Activated gamma-delta T cell (primary cell): ENCODE results near the gene ATG7.
"Not testable (repeated sequence)": the region's sequence is repeated elsewhere in the genome, so short reads cannot be mapped to it uniquely, and the experiment has no call there.

Experiments
- DNase-seq: peaks from one replicate; lab custom pipeline; 2025; lab: John Stamatoyannopoulos, UW

The ATG7 gene

DNA sequence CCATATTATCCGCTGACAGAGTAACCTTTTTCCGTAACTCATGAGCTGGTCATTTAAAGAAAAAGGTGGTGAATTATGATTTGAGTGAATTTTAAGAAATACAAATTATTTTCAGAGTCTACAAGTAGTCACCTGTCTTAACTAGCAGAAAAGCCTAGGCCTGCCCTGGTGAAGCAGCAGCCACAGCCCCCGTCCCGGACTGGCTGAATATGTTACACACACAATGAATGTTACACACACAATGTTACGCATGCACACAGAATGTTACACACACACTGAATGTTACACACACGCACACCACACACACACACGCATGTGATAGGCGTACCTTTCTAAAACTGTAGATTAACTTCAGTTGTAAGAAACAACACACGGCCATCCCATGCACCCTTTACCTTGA lies 293.7 kb downstream of the ATG7 start:
- DNase-seq = no peak

DNA sequence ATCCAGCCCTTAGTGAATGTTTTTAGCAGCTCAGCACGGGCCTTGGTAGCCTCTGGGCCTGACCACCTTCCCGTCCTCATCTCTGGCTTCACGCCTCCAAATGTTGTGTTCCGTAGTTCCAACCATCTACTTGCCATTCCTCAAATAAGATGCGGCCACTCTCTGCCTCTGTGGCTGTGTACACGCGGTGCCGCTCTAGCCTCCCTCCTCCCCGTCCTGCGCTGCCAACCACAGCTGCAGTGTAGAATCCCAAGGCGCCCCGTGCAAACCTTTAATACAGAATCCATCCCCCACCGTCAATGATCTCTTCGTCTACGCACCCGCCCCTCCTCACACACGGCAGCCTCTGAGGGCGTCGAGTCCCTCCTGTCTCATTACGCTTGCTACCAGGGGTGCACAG lies 294.3 kb downstream of the ATG7 start:
- no peak for DNase-seq

DNA sequence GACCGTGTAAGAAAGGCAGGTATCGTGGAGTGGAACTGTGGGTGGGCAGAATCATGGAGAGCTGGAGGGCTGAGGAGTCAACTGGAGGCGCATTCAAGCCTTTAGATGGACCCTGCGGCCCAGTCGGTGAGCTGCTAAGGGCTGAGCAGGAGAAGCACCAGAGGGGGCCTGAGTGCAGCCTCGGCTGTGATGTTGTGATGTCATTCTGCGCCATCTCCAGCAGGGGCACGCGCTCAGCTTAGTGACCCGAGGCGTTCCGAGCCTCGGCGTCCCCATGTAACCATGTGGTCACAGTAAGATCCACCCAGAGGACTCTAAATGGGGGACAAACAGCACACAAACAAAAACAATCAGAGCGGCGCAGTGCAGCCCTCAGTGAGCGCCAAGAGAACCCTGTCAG lies 294.7 kb downstream of the ATG7 start:
- DNase-seq = no peak

DNA sequence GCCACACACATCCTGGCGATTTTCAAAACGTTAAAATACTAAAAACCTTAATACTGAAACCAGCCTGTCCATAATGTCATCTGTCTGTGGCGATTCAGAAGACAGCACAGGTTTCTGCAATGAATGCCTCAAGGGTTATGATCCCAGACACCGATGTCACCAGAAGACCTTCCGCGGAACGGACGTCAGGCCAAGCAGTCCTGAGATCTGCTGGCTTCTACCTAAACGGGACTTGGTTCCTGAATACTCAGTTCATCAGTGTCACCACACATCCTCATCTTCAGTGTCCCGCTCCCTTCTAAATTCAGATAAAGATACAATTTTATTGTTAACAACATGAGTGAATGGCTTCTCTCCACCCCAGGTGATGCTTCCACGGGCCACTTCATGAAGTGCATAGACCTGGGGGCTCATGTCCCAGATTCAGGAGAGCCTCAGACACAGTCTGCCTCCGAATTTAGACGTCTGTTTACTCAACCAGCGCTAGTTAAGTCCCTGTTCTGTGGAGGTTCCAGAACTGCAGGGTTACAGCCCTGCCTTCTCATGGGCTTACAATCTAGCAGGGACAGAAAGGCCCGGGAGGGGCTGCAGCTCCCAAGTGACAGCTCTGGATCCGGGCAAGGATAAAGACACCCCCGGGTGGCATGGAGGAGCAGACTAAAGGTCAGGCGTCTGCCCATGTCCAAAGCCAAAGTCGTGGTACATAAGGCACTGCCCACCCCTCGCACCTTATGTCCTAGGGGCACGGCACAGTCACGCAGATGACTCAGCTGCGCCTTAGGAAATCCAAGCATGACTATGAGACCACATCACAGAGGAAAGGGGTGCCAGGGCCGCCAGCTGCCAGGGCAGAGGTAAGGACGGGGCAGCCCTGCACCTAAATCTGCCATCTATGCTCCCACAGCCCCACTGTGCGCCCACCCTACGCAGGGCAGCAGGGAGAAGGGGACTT lies 295.6 kb downstream of the ATG7 start:
- no peak for DNase-seq

DNA sequence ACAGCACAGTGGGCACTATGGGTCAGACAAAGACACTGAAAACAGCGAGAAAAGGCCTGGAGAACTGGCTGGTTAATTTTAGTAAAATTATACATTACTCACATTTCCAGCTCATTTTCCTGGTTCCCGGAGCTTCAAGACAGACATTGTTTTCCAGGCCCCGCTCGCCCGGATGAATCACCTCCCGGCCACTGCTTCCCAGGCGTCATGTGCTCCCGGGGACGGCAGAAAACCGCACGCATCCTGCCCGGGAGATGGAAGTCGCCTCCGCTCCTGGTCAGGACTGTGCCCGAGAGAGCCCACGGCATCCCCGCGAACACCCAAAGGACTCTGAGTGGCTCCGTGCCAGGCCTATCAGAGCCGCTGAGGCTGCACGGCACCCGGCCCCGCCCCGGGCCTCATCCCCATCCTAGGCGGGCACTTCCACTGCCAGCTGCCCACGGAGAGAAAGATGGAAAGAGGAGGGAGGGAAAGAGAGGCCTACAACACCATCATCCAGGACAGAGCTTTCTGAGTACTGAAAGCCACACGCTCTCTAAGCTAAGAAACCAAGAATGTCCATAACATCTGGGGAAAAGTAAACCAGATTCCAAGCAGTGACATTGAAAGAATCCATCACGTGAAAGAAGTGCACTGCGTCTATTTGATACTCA lies 296.4 kb downstream of the ATG7 start:
- DNase-seq = no peak

DNA sequence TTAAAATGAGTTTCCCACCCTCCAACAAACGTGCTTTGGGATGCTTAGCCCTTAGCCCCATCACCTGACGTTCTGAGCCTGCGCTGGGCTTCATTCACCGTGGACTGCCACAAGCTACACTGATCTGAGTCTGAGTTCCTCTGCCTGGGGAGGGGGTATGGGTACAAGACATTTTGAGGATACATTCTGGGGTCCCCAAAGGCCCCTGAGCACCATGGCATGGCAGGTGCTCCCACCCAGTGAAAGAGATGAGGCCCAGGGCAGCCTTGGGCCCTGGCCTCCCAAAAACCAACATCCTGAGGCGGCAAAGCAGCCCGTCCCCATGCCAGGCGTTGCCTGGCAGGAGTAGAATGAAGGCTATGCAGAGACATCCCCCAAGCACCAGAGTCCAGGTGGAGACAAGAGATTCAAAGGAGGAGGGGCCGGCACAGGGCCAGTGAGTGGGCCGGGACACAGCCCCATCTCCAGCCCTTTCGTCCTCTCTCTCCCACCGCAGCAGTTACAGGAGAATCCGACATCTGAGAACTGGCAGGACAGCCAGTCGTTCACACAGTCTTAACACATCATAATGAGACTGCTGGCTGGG lies 297.1 kb downstream of the ATG7 start:
- DNase-seq = no peak

DNA sequence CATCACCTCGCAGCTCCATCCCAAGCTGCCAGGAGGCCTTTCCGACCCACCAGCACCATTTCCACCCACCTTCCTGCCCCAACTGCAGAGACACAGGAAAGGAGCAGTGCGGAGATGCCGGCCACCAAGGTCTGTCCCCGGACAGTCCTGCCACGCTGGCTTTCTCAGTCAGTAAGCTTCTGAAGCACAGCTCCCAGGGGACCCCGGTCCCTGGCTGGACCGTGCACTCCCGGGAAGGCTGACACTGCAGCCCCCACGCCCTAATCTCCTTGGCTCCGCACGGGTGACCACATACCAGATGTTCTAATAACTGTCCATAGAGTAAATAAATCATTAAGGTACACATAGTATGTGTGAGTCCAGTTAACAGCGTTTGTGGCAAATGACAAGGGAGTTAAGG lies 298.1 kb downstream of the ATG7 start:
- DNase-seq = no peak

DNA sequence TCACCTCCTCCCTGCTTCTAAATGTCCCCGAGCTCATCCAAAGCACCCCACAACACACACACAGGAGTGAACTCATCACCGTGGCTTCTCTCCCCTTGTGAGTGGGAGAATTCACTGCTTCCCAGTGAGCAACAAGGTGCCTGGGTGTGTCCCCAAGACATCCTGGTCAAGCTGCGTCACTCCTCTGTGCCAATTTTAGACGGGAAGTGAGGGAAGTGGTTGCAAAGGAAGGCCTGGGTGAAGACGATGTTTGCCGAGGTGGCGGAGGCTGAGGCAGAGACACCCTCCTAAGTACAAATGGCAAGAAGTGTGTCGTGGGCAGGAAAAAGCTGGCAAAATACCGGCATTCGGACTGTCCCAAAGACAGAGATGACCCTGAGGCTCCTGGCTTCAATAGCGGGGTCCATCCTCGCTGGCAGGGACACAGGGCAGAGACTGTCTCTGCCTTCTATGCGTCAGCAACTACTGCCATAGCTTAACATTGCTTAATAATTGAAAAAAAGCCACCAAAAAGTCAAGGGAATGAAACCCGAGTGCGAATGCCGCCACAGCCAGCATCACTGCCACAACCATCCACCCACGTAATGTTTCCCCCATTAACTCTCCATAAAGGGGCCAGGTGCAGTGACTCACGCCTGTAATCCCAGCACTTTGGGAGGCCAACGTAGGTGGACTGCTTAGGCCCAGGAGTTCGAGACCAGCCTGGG lies 298.7 kb downstream of the ATG7 start:
- no peak for DNase-seq

DNA sequence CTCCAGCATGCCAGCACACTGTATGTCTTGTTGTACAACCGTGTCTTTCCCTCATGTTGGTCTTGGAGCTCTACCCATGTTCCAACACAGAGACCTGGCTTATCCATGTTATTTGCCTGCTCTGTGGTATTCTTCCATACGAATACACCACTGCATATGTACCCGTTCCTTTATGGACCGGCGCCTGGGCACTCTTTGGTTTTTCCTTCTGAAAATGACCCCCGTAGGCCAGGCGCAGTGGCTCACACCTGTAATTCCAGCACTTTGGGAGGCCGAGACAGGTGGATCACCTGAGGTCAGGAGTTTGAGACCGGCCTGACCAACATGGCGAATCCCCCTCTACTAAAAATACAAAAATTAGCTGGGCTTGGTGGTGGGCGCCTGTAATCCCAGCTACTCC lies 300.5 kb downstream of the ATG7 start:
- not testable (repeated sequence) for DNase-seq

DNA sequence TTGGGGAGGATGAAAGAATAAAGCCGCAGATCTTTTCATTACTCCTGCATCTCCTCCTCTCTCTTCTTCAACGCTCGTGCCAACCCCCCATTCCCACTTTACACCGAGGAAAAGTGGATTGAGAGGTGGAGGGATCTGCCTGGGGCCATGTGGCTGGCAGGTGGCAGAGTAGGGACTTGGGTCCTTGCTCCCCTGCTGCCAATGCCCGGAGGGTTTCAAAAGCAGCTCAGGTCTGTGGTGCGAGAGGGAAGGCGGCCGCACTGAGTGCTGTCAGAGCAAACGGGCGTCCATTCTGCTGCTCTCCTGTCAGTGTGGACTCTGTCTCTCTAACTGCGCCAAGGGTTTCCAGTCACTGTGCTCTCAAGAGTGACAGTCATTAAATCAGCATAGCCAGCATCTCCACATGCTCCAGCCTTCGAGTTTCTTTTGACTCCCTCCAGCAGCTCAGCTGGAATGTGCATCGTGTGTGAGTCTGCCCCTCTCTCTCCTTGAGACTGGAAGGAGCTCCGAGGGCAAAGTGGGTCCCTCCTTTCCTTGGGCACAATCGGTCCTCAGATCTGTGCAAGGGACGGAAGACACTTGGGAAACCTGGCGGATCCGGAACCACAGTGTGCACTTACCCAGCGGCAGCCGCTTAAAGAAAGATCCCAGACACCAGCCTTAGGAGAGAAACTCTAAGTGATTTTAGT lies 302.9 kb downstream of the ATG7 start:
- no peak for DNase-seq

DNA sequence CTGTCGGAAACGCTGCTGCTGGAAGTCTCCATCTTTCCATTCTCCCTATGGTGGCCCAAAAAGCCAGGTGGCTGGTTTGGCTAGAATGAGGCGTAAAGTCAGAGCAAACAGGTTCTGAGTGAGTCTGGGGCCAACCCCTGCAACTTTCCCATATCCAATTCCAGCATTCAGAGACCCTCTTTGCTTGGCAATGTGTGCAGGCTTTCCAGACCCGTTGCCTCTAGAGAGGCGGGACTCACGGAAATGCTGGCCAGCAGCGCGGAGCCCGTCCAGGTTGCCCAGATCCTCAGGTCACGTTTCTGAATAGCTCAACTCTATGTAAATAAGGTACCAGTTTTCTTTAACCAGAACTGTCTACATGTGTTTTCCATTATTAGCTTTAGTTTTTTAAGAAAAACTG lies 303.5 kb downstream of the ATG7 start:
- no peak for DNase-seq

DNA sequence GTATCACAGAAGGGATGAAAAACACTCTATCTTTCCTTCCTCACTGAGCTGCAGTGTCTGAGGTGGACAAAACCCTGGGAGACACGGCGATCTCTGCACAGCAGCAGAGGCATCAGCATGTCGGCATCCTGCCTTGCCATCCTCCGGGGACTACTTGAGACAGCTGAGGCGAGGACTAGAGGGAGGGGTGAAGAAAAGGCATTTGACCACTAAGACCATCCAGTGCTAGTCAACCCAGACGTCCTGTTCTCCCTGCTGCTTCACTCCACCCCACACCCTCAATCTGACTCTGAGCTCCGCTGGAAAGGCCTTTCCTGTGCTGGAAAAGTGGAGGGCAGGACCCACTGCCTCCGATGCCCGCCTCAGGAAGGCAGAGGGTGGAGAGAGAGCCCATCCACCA lies 304.3 kb downstream of the ATG7 start:
- DNase-seq = no peak

DNA sequence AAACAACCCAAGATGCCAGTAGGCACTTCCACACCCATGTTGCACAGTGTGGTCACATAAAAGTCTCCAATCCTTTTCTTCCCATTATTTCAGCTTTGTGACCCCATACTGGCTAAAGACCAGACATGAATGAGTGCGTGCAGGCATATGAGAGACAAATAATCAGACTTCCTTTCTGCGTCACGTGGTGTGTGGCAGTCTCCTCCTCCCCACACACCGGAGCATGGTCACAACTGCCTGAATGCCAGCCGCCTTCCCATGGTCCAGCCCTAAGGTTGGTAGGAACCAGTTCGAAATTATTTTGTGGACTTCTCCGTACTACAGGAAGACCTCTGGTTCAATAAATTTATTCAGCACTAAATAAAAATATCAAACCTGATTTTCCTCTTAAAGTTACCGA lies 306.0 kb downstream of the ATG7 start:
- no peak for DNase-seq

DNA sequence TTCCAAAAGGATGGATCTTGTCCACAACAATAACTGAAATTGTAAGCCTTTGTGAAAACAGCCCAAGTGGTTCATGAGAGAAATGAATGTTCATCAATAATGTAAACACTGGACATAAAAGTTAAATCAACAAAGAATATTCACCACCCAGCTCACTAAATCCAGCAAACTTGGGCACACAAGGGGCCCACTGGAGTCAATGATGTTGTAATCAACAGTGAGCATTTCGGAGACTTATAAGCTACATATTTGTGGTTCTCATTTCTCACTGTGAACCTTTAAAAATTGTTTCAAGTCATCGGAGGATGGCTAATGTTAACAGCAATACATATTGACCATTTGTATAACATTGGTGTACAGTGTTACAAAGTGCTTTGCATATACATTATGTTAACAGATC lies 308.4 kb downstream of the ATG7 start:
- DNase-seq = no peak

DNA sequence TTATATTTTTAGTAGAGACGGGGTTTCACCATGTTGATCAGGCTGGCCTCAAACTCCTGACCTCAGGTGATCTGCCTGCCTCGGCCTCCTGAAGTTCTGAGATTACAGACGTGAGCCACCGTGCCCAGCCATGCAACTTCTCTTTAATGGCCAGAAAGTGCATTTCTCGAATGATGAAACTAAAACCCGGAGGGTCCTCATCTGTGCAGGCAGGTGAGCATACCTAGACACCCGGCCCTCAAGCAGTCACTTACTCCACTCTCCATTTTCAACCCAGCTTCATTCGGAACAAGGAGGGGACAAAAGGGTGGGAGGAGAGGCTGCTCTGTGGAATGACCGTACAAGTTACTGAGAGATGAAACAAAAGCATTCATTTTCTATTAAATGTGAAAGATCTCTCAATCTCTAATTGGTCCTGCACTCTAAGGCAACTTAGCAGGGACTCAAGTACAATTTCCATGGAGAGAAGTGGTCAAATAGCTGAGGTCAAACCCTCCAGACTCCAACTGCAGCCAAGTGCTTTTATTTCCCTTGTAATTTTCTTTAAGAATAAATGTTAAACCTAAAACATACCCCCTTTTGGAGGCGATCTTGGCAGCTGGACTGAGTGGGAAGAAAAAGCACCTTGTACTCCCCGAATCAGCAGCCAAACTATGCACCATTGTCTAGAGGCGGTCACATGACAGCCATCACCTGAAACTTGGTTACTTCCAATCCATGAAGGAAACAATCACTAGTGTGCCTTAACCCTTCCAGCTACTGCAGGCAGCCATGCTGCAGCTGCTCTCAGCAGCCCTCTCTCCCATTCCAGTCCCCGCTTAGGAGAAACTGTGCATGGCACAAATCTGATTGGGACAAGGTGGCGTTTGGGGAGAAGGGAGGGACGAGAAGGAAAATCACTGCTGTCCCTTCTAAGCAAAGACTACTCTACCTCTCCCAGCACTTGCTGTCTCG lies 309.3 kb downstream of the ATG7 start:
- no peak for DNase-seq

DNA sequence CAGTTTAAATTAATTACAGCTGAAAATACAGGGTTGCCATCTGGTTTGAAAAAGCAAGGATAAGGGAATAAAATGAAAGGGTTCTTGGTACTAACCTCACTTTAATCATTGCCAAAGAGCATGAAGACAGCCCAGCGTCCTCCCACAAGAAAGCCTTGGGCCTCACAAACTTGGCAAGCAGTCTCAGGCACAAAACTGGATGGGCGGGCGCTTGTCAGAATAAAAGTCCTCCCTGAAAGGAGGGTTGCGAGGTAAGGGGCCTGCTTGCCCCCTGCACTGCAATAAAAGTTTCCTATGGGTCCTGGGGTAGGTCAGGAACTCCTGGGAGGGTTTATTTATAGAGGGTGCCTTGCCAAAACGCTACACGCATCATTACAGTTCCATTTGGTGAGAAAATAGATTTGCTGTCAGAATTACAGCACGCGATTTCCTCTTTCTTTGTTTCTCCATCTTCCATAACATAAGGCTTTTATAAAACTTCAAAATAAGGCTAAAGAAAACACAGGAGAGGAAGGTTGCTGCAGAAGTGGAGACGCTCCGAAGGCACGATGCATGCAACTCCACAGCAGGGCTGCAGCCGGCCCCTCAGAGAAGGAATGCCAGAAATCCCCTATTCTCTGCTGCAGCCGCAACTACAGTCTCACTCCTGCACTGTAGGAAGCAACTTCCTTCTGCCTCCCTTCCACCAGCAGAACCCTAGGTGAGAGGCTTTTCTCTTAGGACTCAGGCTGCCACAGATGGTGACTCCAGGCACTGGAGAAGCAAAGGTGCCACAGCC lies 310.2 kb downstream of the ATG7 start:
- no peak for DNase-seq

DNA sequence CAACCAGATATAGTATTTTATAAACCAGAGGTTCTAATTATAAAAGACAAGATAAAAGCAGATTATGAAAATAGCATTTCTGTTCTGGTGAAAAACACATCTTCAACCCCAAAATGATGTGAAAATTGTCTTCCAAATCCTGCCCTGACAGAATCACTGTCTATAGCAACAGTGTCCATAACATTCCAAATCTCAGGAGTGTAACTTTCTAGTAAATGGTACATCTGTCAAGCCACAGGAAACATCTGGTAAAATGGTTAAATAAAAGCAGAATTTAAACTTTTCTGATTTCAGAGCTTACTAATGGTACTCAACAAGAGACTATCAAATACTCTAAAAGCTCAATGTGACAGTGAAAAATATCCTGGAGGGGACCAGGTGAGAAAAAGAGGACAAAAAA lies 311.0 kb downstream of the ATG7 start:
- DNase-seq = no peak

DNA sequence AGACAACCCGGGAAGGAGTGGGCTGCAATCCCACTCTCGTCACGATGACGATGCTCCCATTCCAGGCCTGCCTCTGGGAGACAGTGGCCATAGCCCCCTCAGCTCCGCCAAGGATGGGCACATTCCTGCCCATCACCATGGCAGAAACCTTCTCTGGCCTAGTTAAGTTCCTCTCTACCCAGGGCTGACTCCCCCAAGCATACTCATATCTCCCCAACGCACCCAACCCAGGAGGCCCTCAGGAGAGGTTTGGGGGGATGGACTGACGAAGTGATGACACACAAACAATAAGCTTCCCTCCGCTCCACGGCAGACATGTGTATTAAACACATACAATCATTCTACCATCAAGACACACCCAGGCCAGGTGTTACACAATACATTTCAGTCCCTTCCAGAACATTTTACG lies 311.4 kb downstream of the ATG7 start:
- DNase-seq = no peak

DNA sequence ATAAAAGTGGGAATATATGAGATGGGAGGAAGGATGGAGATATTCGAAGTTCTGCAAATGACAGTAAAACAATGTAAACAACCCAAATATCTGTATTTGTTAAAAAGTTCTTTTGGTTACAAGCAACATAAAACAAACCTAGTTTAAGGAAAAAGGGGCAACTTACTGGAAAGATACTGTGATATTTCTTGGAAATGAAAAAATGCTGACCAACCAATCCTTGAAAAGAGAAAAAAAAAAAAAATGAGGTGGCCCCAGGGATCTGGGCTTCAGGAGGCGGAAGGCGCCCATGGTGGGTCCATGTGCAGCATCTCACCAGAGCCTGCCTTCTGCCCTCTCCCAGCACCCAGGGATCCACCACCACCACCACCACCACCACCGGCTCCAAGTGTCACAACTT lies 312.4 kb downstream of the ATG7 start:
- no peak for DNase-seq

DNA sequence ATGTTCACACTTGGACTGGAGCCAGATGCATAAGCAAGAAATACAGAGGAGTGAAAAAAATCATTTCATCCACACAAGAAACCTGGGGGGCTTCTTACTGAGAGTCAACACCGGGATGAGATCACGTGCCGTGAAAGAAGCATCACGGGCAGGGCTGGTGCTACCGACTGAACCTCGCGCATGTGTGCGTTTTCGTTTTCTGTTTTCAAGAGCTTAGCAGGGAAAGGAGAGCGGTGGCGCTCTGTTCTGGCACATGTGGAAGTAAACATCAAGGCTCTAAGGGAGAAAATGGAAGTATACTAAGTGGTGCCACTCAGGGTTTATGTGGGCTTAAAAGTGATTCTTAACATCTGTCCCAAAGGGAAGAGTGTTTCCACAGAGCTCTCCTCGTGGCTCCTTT lies 315.6 kb downstream of the ATG7 start:
- DNase-seq = no peak
